IMR-90 (cell line): Measurements from ENCODE around the gene DUSP22. TPM values are rescaled to one million over a fixed set of nuclear protein-coding genes. Genes with fewer than 3 reads are reported as not detected.

Source experiments
- ATAC-seq: fragments of 200-7000 bp; cut with Tn5 transposase; 2 replicates; pipeline ENCODE4 v1.9.1; 2020; ENCODE audit warnings: low read depth, mild to moderate bottlenecking, moderate library complexity
- BruUV-seq: library from RNA; stranded (reverse); fragments of 400-500 nt; replicated peaks from 2 replicates; lab custom pipeline; 2021; lab: Mats Ljungman, UMichigan
- CTCF ChIA-PET: fragments of 300-600 bp; formaldehyde crosslinking; extraction: SDS; loops from one replicate; lab custom pipeline; 2021; ENCODE audit warnings: antibody characterized with exemption; lab: Yijun Ruan, JAX
- POLR2A ChIA-PET: fragments of 300-600 bp; sonication (Branson Sonifier 250); formaldehyde crosslinking; loops from one replicate; lab custom pipeline; 2022; ENCODE audit warnings: antibody characterized with exemption; ENCODE audit not compliant: unreplicated experiment; lab: Charles Lee
- DNase-seq: peaks from one replicate; pipeline ENCODE4 v3.0.0; 2013
- H2AFZ ChIP-seq: replicated peaks from 2 replicates; pipeline ENCODE3; 2013; ENCODE audit warnings: low read length, mild to moderate bottlenecking; ENCODE audit not compliant: poor library complexity
- H2AK5ac ChIP-seq: 2 replicates; pipeline ENCODE4 v1.6.1; 2013; ENCODE audit warnings: low read depth, low read length, inconsistent platforms
- H2AK9ac ChIP-seq: replicated peaks from 2 replicates; pipeline ENCODE3; 2013; ENCODE audit warnings: mild to moderate bottlenecking, low read depth, low read length, moderate library complexity; ENCODE audit not compliant: poor library complexity
- H2BK120ac ChIP-seq: 2 replicates; pipeline ENCODE4 v1.6.1; 2013; ENCODE audit warnings: low read depth, low read length, inconsistent platforms
- H2BK15ac ChIP-seq: 3 replicates; pipeline ENCODE4 v1.6.1; 2013; ENCODE audit warnings: low read depth, low read length, inconsistent platforms
- H2BK20ac ChIP-seq: 2 replicates; pipeline ENCODE4 v1.6.1; 2013; ENCODE audit warnings: low read depth, mild to moderate bottlenecking, inconsistent platforms, low read length, moderate library complexity
- H2BK5ac ChIP-seq: 2 replicates; pipeline ENCODE4 v1.6.1; 2013; ENCODE audit warnings: mild to moderate bottlenecking, low read depth, low read length, inconsistent platforms; ENCODE audit not compliant: poor library complexity, severe bottlenecking
- H3K14ac ChIP-seq: replicated peaks from 2 replicates; pipeline ENCODE4 v1.6.1; 2013; ENCODE audit warnings: low read depth, low read length, inconsistent platforms
- H3K18ac ChIP-seq: 2 replicates; pipeline ENCODE4 v1.6.1; 2013; ENCODE audit warnings: low read depth, low read length, control low read depth
- H3K23ac ChIP-seq: 2 replicates; pipeline ENCODE4 v1.6.1; 2013; ENCODE audit warnings: low read depth, low read length, inconsistent platforms
- H3K27ac ChIP-seq: 2 replicates; pipeline ENCODE4 v1.5.1; 2013; ENCODE audit warnings: mild to moderate bottlenecking, control low read depth, low read length; ENCODE audit not compliant: insufficient read depth
- H3K27me3 ChIP-seq: 2 replicates; pipeline ENCODE4 v1.6.1; 2013; ENCODE audit warnings: low read length; ENCODE audit not compliant: control insufficient read depth, insufficient read depth
- H3K36me3 ChIP-seq: 2 replicates; pipeline ENCODE4 v1.6.1; 2013; ENCODE audit warnings: low read length, mixed read lengths; ENCODE audit not compliant: control insufficient read depth, insufficient read depth
- H3K4ac ChIP-seq: 2 replicates; pipeline ENCODE4 v1.6.1; 2013; ENCODE audit warnings: low read depth, low read length, inconsistent platforms
- H3K4me1 ChIP-seq: 2 replicates; pipeline ENCODE4 v1.6.1; 2013; ENCODE audit warnings: low read length, mixed read lengths; ENCODE audit not compliant: control insufficient read depth, insufficient read depth
- H3K4me2 ChIP-seq: 2 replicates; pipeline ENCODE4 v1.6.1; 2013; ENCODE audit warnings: low read depth, mild to moderate bottlenecking, control low read depth, low read length, moderate library complexity
- H3K4me3 ChIP-seq: 2 replicates; pipeline ENCODE4 v1.5.1; 2013; ENCODE audit warnings: low read depth, mild to moderate bottlenecking, control low read depth, low read length, moderate library complexity; ENCODE audit not compliant: insufficient read depth
- H3K56ac ChIP-seq: 2 replicates; pipeline ENCODE4 v1.6.1; 2013; ENCODE audit warnings: low read length, inconsistent platforms; ENCODE audit not compliant: insufficient read depth; ENCODE audit errors: extremely low read depth
- H3K79me1 ChIP-seq, 2 experiments: 2 replicates each; pipeline ENCODE4 v1.6.1; 2013; ENCODE audit warnings: low read length in 2 of 2, inconsistent platforms in 1 of 2, low read depth in 1 of 2
- H3K9ac ChIP-seq: 2 replicates; pipeline ENCODE4 v1.6.1; 2013; ENCODE audit warnings: low read depth, low read length, control low read depth
- H3K9me1 ChIP-seq: 2 replicates; pipeline ENCODE4 v1.6.1; 2013; ENCODE audit warnings: low read length, inconsistent platforms; ENCODE audit not compliant: insufficient read depth
- H3K9me3 ChIP-seq: 2 replicates; pipeline ENCODE4 v1.6.1; 2013; ENCODE audit warnings: low read length; ENCODE audit not compliant: control insufficient read depth, insufficient read depth
- H4K20me1 ChIP-seq: 2 replicates; pipeline ENCODE4 v1.6.1; 2013; ENCODE audit warnings: low read length, inconsistent platforms; ENCODE audit not compliant: insufficient read depth
- H4K5ac ChIP-seq: 2 replicates; pipeline ENCODE4 v1.6.1; 2013; ENCODE audit warnings: mild to moderate bottlenecking, low read depth, low read length, control low read depth
- H4K8ac ChIP-seq, 2 experiments: 2 replicates each; pipeline ENCODE4 v1.6.1; 2013; ENCODE audit warnings: low read depth in 2 of 2, low read length in 2 of 2, control low read depth in 1 of 2, inconsistent platforms in 1 of 2
- H4K91ac ChIP-seq: 2 replicates; pipeline ENCODE4 v1.6.1; 2013; ENCODE audit warnings: low read depth, low read length, inconsistent platforms; ENCODE audit not compliant: insufficient read depth
- BHLHE40 ChIP-seq: fragments of 150-350 bp; IDR thresholded peaks from 2 replicates; pipeline ENCODE4 v1.6.1; 2016; ENCODE audit warnings: mild to moderate bottlenecking, low read depth, low read length
- CHD1 ChIP-seq: IDR thresholded peaks from 2 replicates; pipeline ENCODE4 v1.6.1; 2012; ENCODE audit warnings: low read depth, low read length, improper control_type of control experiment
- CTCF ChIP-seq: conservative IDR thresholded peaks from 2 replicates; pipeline ENCODE4 v1.5.1; 2012; ENCODE audit warnings: mild to moderate bottlenecking, low read depth, low read length, improper control_type of control experiment
- FOS ChIP-seq: fragments of 150-350 bp; IDR thresholded peaks from 2 replicates; pipeline ENCODE4 v1.6.1; 2016; ENCODE audit warnings: low read depth, low read length
- MAZ ChIP-seq: IDR thresholded peaks from 2 replicates; pipeline ENCODE4 v1.6.1; 2012; ENCODE audit warnings: low read depth, mild to moderate bottlenecking, low read length, improper control_type of control experiment, moderate library complexity, borderline replicate concordance
- MXI1 ChIP-seq: IDR thresholded peaks from 2 replicates; pipeline ENCODE4 v1.6.1; 2012; ENCODE audit warnings: low read depth, mild to moderate bottlenecking, low read length, moderate library complexity, borderline replicate concordance
- NFE2L2 ChIP-seq: fragments of 150-350 bp; IDR thresholded peaks from 2 replicates; pipeline ENCODE4 v1.6.1; 2016; ENCODE audit warnings: low read depth, mild to moderate bottlenecking, low read length
- POLR2A ChIP-seq: IDR thresholded peaks from 2 replicates; pipeline ENCODE4 v1.6.1; 2012; ENCODE audit warnings: mild to moderate bottlenecking, low read depth, low read length
- RAD21 ChIP-seq: IDR thresholded peaks from 2 replicates; pipeline ENCODE4 v1.6.1; 2012; ENCODE audit warnings: low read length, improper control_type of control experiment
- RCOR1 ChIP-seq: IDR thresholded peaks from 2 replicates; pipeline ENCODE4 v1.6.1; 2012; ENCODE audit warnings: mild to moderate bottlenecking, low read length, improper control_type of control experiment; ENCODE audit not compliant: insufficient replicate concordance
- RFX5 ChIP-seq: IDR thresholded peaks from 2 replicates; pipeline ENCODE4 v1.8.0; 2012; ENCODE audit warnings: low read depth, mild to moderate bottlenecking, low read length, moderate library complexity
- SMC3 ChIP-seq: fragments of 150-350 bp; IDR thresholded peaks from 2 replicates; pipeline ENCODE4 v1.6.1; 2016; ENCODE audit warnings: low read depth, mild to moderate bottlenecking, antibody characterized with exemption, low read length, moderate library complexity
- USF2 ChIP-seq: fragments of 150-350 bp; IDR thresholded peaks from 2 replicates; pipeline ENCODE4 v1.6.1; 2017; ENCODE audit warnings: mild to moderate bottlenecking, antibody characterized with exemption, low read length, low read depth
- WGBS, 2 experiments: methylation state at CpG; one replicate each; pipeline versions ENCODE4 v1.1.5 to v1.1.7; 2013; ENCODE audit warnings: missing lambda C conversion rate in 2 of 2; ENCODE audit not compliant: insufficient read length in 1 of 2; ENCODE audit errors: extremely low coverage in 2 of 2; 5-methylcytosine and 5-hydroxymethylcytosine counted together
- dilution Hi-C: fragments of 300-500 bp; cut with HindIII; formaldehyde crosslinking; loops from one replicate; pipeline ENCODE4 v1.14.3; 2018; ENCODE audit warnings: low sequenced_read_pairs; ENCODE audit not compliant: unreplicated experiment
- in situ Hi-C: fragments of 300-500 bp; cut with MboI; formaldehyde crosslinking; loops from 3 replicates; pipeline ENCODE4 v1.14.3; 2019; ENCODE audit warnings: low sequenced_read_pairs, inconsistent platforms, mixed read lengths
- intact Hi-C: fragments of 100-400 bp; cut with micrococcal nuclease; formaldehyde crosslinking; loops from 2 replicates; pipeline ENCODE4 v1.10.0; 2022
- polyA plus RNA-seq, 3 experiments: library from polyadenylated mRNA; depleted of rRNA; stranded (reverse); fragments of >200 nt; gene quantifications; 2 replicates each; pipeline ENCODE4 v1.2.3, GENCODE V29; 2012; ENCODE audit warnings: low replicate concordance in 1 of 3
- total RNA-seq: library from RNA; depleted of rRNA; stranded (reverse); fragments of >200 nt; gene quantifications from 2 replicates; pipeline ENCODE4 v1.2.3, GENCODE V29; 2012

Gene DUSP22
- total and polyA plus RNA-seq, 2 of the 4 experiments (the other 2 are of a cell fraction): 7.1 to 8.2 TPM

- H3K56ac ChIP-seq: no peak overlapping the region
- TF ChIP-seq MAZ: no peak
- no peak for TF ChIP-seq POLR2A
- TF ChIP-seq NFE2L2: no peak
- TF ChIP-seq RAD21: no peak
- no peak for TF ChIP-seq FOS
- TF ChIP-seq MXI1: no peak
- no peak for TF ChIP-seq RCOR1
- TF ChIP-seq BHLHE40: no peak
- TF ChIP-seq CTCF: no peak
- no peak for TF ChIP-seq USF2
- TF ChIP-seq RFX5: no peak
- TF ChIP-seq SMC3: no peak
- no peak for TF ChIP-seq CHD1
- H3K27ac ChIP-seq: no peak overlapping the region
- H3K4me1 ChIP-seq: no peaks in the 10 kb centered on the region
- H3K27me3 ChIP-seq: peaks cover 2% of the 10 kb centered on the region; the same call in 1 of the 2 replicates
- H4K20me1 ChIP-seq: no peaks in the 10 kb centered on the region
- no peak overlapping the region for H4K91ac ChIP-seq
- H3K23ac ChIP-seq: no peak overlapping the region
- H2AK9ac ChIP-seq: no peak overlapping the region
- ChIA-PET POLR2A (no interaction called here), CTCF (no interaction called here)
- no peak overlapping the region for H3K4me2 ChIP-seq
- in situ Hi-C loops (no loop called here), intact Hi-C loops (no loop called here), dilution Hi-C loops (no loop called here)
- no peaks in the 10 kb centered on the region for H3K36me3 ChIP-seq
- H3K18ac ChIP-seq: no peak overlapping the region
- ATAC-seq (no peak), DNase-seq (no peak)
- H2AK5ac ChIP-seq: no peak overlapping the region
- H2AFZ ChIP-seq: no peak overlapping the region
- no peak overlapping the region for H2BK15ac ChIP-seq
- no peak overlapping the region for H3K9ac ChIP-seq
- H2BK5ac ChIP-seq: no peak overlapping the region
- H3K14ac ChIP-seq: no peak overlapping the region
- H2BK120ac ChIP-seq: no peak overlapping the region
- H3K9me1 ChIP-seq: no peaks in the 10 kb centered on the region
- H3K9me3 ChIP-seq: no peaks in the 10 kb centered on the region
- H3K79me1 ChIP-seq: no peaks in the 10 kb centered on the region
- no peak overlapping the region for H4K5ac ChIP-seq
- 88% methylated on average over 1 of the region's 5 CpGs; no CpG with 5 or more reads in 1 of the 2 experiments for WGBS, 2 experiments
- no peak overlapping the region for H2BK20ac ChIP-seq
- H3K4ac ChIP-seq: no peak overlapping the region
- H4K8ac ChIP-seq: no peak overlapping the region
- H3K4me3 ChIP-seq: no peak overlapping the region
- no TSS peak for BruUV-seq
These were observed 32.3 kb upstream of the DUSP22 start for GRCh38 chr6:259901-260508.
